ENCODE measurements around the gene CLASP1.
A peak's percentile ranks its signal among the peaks of the same experiment; 100 is the strongest.
"Not testable (repeated sequence)": the region's sequence is repeated elsewhere in the genome, so short reads cannot be mapped to it uniquely, and the experiment has no call there.

The CLASP1 gene

DNA sequence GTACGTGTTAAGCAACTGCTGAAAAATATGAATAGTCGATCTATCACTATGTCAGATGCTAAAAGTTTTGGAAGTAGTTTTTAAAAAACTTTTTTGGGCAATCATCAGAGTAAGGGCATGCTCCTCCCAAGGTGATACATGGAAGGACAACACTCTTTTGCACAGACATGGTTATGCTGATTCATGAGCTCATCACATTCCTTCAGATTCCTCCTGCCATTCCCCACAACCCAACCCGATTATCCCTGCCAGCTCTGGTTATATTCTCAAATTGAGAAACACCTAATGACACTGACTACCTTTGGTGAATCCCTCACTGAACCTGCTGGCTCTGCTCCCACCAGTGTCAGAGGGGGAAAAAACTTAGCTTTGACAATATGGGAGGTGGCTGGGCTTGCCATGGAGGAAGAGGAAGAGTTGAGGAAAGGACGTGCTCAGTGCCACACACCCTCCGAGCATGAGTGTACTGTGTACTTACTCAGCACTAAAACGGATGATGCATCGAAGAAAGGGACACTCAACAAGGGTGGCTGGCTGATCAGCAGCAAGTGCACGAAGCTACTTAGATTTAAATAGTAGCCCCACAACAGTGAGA lies 202.5 kb downstream of the CLASP1 start:
- Mint-ChIP-seq H3K36me3 (ENCODE audit: low read depth) (peaks cover 84% of the 10 kb centered on the region), H3K4me1 (no peaks in the 10 kb centered on the region), H3K27ac (no peak overlapping the region), H3K9me3 (no peaks in the 10 kb centered on the region), H3K4me3 (no peak overlapping the region), H3K27me3 (ENCODE audit: low read depth) (no peaks in the 10 kb centered on the region)
- TF ChIP-seq CTCF (IDR thresholded peaks at IDR 0.05; ENCODE audit: unreplicated experiment in 3 of 3): no peak

- Mint-ChIP-seq H3K27me3 (ENCODE audit: low read depth) (no peaks in the 10 kb centered on the region), H3K4me1 (no peaks in the 10 kb centered on the region), H3K9me3 (no peaks in the 10 kb centered on the region), H3K4me3 (no peak overlapping the region), H3K27ac (no peak overlapping the region), H3K36me3 (ENCODE audit: low read depth) (peaks cover 74% of the 10 kb centered on the region)
- no peak for TF ChIP-seq CTCF (IDR thresholded peaks at IDR 0.05; ENCODE audit: unreplicated experiment in 3 of 3)
These were observed 206.4 kb downstream of the CLASP1 start for GRCh38 chr2:121442889-121443288.

- Mint-ChIP-seq H3K27ac (peak overlapping the region in 1 of 3 experiments; percentile 37), H3K36me3 (ENCODE audit: low read depth) (peaks cover 57% of the 10 kb centered on the region)
- H3K4me1 Mint-ChIP-seq; H3K27me3 Mint-ChIP-seq (ENCODE audit: low read depth); H3K4me3 Mint-ChIP-seq; H3K9me3 Mint-ChIP-seq: not testable (repeated sequence)
These were observed 211.0 kb downstream of the CLASP1 start for GRCh38 chr2:121438290-121438689.

DNA sequence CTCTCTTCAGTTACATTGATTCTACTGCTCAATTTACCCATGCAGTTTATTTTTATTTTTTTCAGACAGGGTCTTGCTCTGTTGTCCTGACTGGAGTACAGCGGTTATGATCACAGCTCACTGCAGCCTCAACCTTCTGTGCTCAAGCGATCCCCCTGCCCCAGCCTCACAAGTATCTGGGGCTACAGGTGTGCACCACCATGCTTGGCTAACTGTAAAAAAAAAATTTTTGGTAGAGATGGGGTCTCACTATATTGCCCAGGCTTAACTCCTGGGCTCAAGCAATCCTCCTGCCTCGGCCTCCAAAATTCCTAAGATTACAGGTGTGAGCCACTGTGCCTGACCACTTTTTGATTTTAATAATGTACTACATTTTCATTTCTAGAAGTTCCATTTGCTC lies 212.3 kb downstream of the CLASP1 start:
- Mint-ChIP-seq H3K9me3 (no peaks in the 10 kb centered on the region), H3K36me3 (ENCODE audit: low read depth) (peaks cover 51% of the 10 kb centered on the region), H3K27ac (peak overlapping the region in 1 of 3 experiments; percentile 35), H3K27me3 (ENCODE audit: low read depth) (no peaks in the 10 kb centered on the region), H3K4me3 (no peak overlapping the region), H3K4me1 (no peaks in the 10 kb centered on the region)
- TF ChIP-seq CTCF (IDR thresholded peaks at IDR 0.05; ENCODE audit: unreplicated experiment in 3 of 3): no peak

- H3K9me3 Mint-ChIP-seq: no peaks in the 10 kb centered on the region
- no peak overlapping the region for H3K4me3 Mint-ChIP-seq
- no peaks in the 10 kb centered on the region for H3K27me3 Mint-ChIP-seq (ENCODE audit: low read depth)
- H3K36me3 Mint-ChIP-seq (ENCODE audit: low read depth): peaks cover 46% of the 10 kb centered on the region
- H3K4me1 Mint-ChIP-seq: peaks cover 2% of the 10 kb centered on the region
- H3K27ac Mint-ChIP-seq: no peak overlapping the region
- TF ChIP-seq CTCF (IDR thresholded peaks at IDR 0.05; ENCODE audit: unreplicated experiment in 3 of 3): no peak
These were observed 213.5 kb downstream of the CLASP1 start for GRCh38 chr2:121435790-121436189.

DNA sequence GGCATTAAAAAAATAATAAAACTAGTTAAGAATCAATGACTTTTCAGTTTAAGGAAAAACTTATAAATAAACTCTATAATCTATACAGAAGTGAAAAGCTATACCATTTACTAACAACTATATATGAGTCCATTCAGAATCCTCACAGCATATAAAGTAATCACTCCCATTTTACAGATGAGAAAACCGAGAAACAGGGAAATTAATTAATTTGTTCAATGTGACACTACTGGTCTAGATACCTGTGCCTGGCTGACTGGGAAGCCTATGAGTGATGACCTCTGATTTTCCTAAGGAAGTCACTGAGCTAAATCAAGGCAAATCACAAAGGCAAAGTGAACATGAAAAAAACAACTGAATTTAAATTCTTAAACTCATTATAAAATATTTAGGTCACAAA lies 218.0 kb downstream of the CLASP1 start:
- peaks cover 50% of the 10 kb centered on the region for H3K36me3 Mint-ChIP-seq (ENCODE audit: low read depth)
- peak overlapping the region in 1 of 3 experiments; percentile 71 for H3K27ac Mint-ChIP-seq
- TF ChIP-seq CTCF (IDR thresholded peaks at IDR 0.05; ENCODE audit: unreplicated experiment in 3 of 3): no peak
- H3K9me3 Mint-ChIP-seq: no peaks in the 10 kb centered on the region
- H3K4me3 Mint-ChIP-seq: no peak overlapping the region
- H3K4me1 Mint-ChIP-seq: peaks cover 22% of the 10 kb centered on the region
- no peaks in the 10 kb centered on the region for H3K27me3 Mint-ChIP-seq (ENCODE audit: low read depth)
